Germinal center (tissue), 1 donor: Measurements from ENCODE around the gene NDUFV1.
"Not testable (repeated sequence)": the region's sequence is repeated elsewhere in the genome, so short reads cannot be mapped to it uniquely, and the experiment has no call there.

Source experiments
- DNase-seq: peaks from one replicate; pipeline ENCODE4 v3.0.0; 2012; ENCODE audit warnings: mixed read lengths, low spot score

The NDUFV1 gene

GRCh38 chr11:67627812-67628624 is 21.3 kb downstream of the NDUFV1 start:
- DNase-seq, result no peak

- DNase-seq, result no peak
Observed at GRCh38 chr11:67628710-67629385, 22.1 kb downstream of the NDUFV1 start.

GRCh38 chr11:67629386-67630227 is 22.9 kb downstream of the NDUFV1 start, which contains the start of gene NUDT8:
NUDT8 (minus strand) TSS chr11:67629937; CDS start chr11:67629911, 26 bp downstream.
- DNase-seq, result peak; percentile 81

GRCh38 chr11:67630228-67630942 is 23.6 kb downstream of the NDUFV1 start:
- DNase-seq, result peak; percentile 96

- DNase-seq, result no peak
Observed at GRCh38 chr11:67630943-67631331, 24.2 kb downstream of the NDUFV1 start.

- no peak for DNase-seq
Observed at GRCh38 chr11:67631411-67631810, 24.7 kb downstream of the NDUFV1 start.

- no peak for DNase-seq
Observed at GRCh38 chr11:67631853-67632174, 25.1 kb downstream of the NDUFV1 start.

GRCh38 chr11:67632175-67632981 is 25.6 kb downstream of the NDUFV1 start:
- no peak for DNase-seq

GRCh38 chr11:67632982-67633755 is 26.4 kb downstream of the NDUFV1 start:
- DNase-seq, result no peak

- DNase-seq, result no peak
Observed at GRCh38 chr11:67633758-67634365, 27.1 kb downstream of the NDUFV1 start.

- DNase-seq, result no peak
Observed at GRCh38 chr11:67634366-67635230, 27.9 kb downstream of the NDUFV1 start.

GRCh38 chr11:67635231-67635521 is 28.4 kb downstream of the NDUFV1 start:
- no peak for DNase-seq

- DNase-seq, result no peak
Observed at GRCh38 chr11:67636962-67637361, 30.2 kb downstream of the NDUFV1 start.

- not testable (repeated sequence) for DNase-seq
Observed at GRCh38 chr11:67637441-67637840, 30.7 kb downstream of the NDUFV1 start.

GRCh38 chr11:67638535-67639437 is 32.0 kb downstream of the NDUFV1 start:
- DNase-seq, result no peak

GRCh38 chr11:67639438-67639859 is 32.7 kb downstream of the NDUFV1 start, which contains the start of gene TBX10:
TBX10 (minus strand) TSS chr11:67639763; CDS start chr11:67639472, 291 bp downstream.
- DNase-seq, result no peak

GRCh38 chr11:67640021-67640757 is 33.5 kb downstream of the NDUFV1 start:
- DNase-seq, result peak; percentile 70
